ENCODE measurements around the gene UIMC1. TPM values are rescaled to one million over a fixed set of nuclear protein-coding genes. Genes with fewer than 3 reads are reported as not detected.

The UIMC1 gene
- total RNA-seq, 2 donors from 2014 or later, result 46.6 to 50.8 TPM

- no peak overlapping the region for H3K4me3 ChIP-seq (ENCODE audit: low read length)
- no peak for DNase-seq
- no peaks in the 10 kb centered on the region for H3K27me3 ChIP-seq (ENCODE audit: control insufficient read depth, insufficient read depth, low read length, poor library complexity, severe bottlenecking)
- no peak overlapping the region for H3K27ac ChIP-seq (ENCODE audit: low read depth, low read length)
- TF ChIP-seq CTCF (conservative IDR thresholded peaks at IDR 0.05), result no peak
- no peaks in the 10 kb centered on the region for H3K9me3 ChIP-seq (ENCODE audit: control insufficient read depth, low read length)
- Mint-ChIP-seq H3K36me3 (ENCODE audit: low read depth) (peaks cover 33% of the 10 kb centered on the region), H3K4me3 (no peak overlapping the region), H3K4me1 (peaks cover 24% of the 10 kb centered on the region), H3K9me3 (no peaks in the 10 kb centered on the region), H3K27me3 (ENCODE audit: insufficient read depth) (no peaks in the 10 kb centered on the region), H3K27ac (no peak overlapping the region)
- H3K4me1 ChIP-seq (ENCODE audit: control insufficient read depth, insufficient read depth, low read length), result peaks cover 6% of the 10 kb centered on the region
- no peak overlapping the region for H3K9ac ChIP-seq (ENCODE audit: extremely low read depth, low read length, poor library complexity, severe bottlenecking)
- peaks cover 47% of the 10 kb centered on the region for H3K36me3 ChIP-seq (ENCODE audit: control insufficient read depth, insufficient read depth, low read length)
- 93 to 94% methylated on average over 11 to 12 of the region's 12 CpGs for WGBS, 2 experiments (ENCODE audit: insufficient coverage in 1 of 2, insufficient read length in 1 of 2)
Measured at GRCh38 chr5:176901260-176902101, 105.1 kb downstream of the UIMC1 start.

GRCh38 chr5:176900780-176901204 lies 105.8 kb downstream of the UIMC1 start:
- Histone ChIP-seq H3K9me3 (ENCODE audit: control insufficient read depth, low read length) (no peaks in the 10 kb centered on the region), H3K27me3 (ENCODE audit: control insufficient read depth, insufficient read depth, low read length, poor library complexity, severe bottlenecking) (no peaks in the 10 kb centered on the region), H3K4me3 (ENCODE audit: low read length) (no peak overlapping the region), H3K4me1 (ENCODE audit: control insufficient read depth, insufficient read depth, low read length) (peaks cover 6% of the 10 kb centered on the region), H3K9ac (ENCODE audit: extremely low read depth, low read length, poor library complexity, severe bottlenecking) (no peak overlapping the region), H3K36me3 (ENCODE audit: control insufficient read depth, insufficient read depth, low read length) (peaks cover 41% of the 10 kb centered on the region), H3K27ac (ENCODE audit: low read depth, low read length) (no peak overlapping the region)
- H3K9me3 Mint-ChIP-seq, result no peaks in the 10 kb centered on the region
- no peak for TF ChIP-seq CTCF (conservative IDR thresholded peaks at IDR 0.05)
- H3K36me3 Mint-ChIP-seq (ENCODE audit: low read depth), result peaks cover 26% of the 10 kb centered on the region
- no peak overlapping the region for H3K4me3 Mint-ChIP-seq
- peaks cover 24% of the 10 kb centered on the region for H3K4me1 Mint-ChIP-seq
- H3K27me3 Mint-ChIP-seq (ENCODE audit: insufficient read depth), result no peaks in the 10 kb centered on the region
- WGBS, 2 experiments (ENCODE audit: insufficient coverage in 1 of 2, insufficient read length in 1 of 2), result 92 to 95% methylated on average over 3 to 7 of the region's 7 CpGs
- DNase-seq, result no peak
- no peak overlapping the region for H3K27ac Mint-ChIP-seq

- Mint-ChIP-seq H3K9me3 (no peaks in the 10 kb centered on the region), H3K4me1 (peaks cover 22% of the 10 kb centered on the region), H3K36me3 (ENCODE audit: low read depth) (peaks cover 19% of the 10 kb centered on the region), H3K4me3 (no peak overlapping the region), H3K27me3 (ENCODE audit: insufficient read depth) (no peaks in the 10 kb centered on the region), H3K27ac (no peak overlapping the region)
- peaks cover 34% of the 10 kb centered on the region for H3K36me3 ChIP-seq (ENCODE audit: control insufficient read depth, insufficient read depth, low read length)
- no peaks in the 10 kb centered on the region for H3K9me3 ChIP-seq (ENCODE audit: control insufficient read depth, low read length)
- WGBS, 2 experiments (ENCODE audit: insufficient coverage in 1 of 2, insufficient read length in 1 of 2), result 95 to 96% methylated on average over 3 to 4 of the region's 4 CpGs
- no peak overlapping the region for H3K27ac ChIP-seq (ENCODE audit: low read depth, low read length)
- no peak for TF ChIP-seq CTCF (conservative IDR thresholded peaks at IDR 0.05)
- DNase-seq, result peak; percentile 51
- no peak overlapping the region for H3K9ac ChIP-seq (ENCODE audit: extremely low read depth, low read length, poor library complexity, severe bottlenecking)
- H3K4me3 ChIP-seq (ENCODE audit: low read length), result no peak overlapping the region
- peaks cover 3% of the 10 kb centered on the region for H3K4me1 ChIP-seq (ENCODE audit: control insufficient read depth, insufficient read depth, low read length)
- no peaks in the 10 kb centered on the region for H3K27me3 ChIP-seq (ENCODE audit: control insufficient read depth, insufficient read depth, low read length, poor library complexity, severe bottlenecking)
Measured at GRCh38 chr5:176899946-176900779, 106.4 kb downstream of the UIMC1 start.
